ENCODE measurements around the gene MEPCE. TPM values are rescaled to one million over a fixed set of nuclear protein-coding genes. Genes with fewer than 3 reads are reported as not detected.
A peak's percentile ranks its signal among the peaks of the same experiment; 100 is the strongest.

MEPCE gene
- total and polyA plus RNA-seq, 9 of the 15 experiments (the other 6 are each of a cell fraction or from before 2014, with no cell fraction given), result 10.9 to 76.3 (median 44.1) TPM

GRCh38 chr7:100429637-100430492 is at the start of gene MEPCE (continued):
- TF ChIP-seq JUN (IDR thresholded peaks at IDR 0.05; ENCODE audit: borderline replicate concordance, low read depth, low read length), result no peak
- no peak for TF ChIP-seq JUN (CRISPR knock-in tag; IDR thresholded peaks at IDR 0.05; ENCODE audit: borderline replicate concordance)
- no peak for TF ChIP-seq BRCA1 (IDR thresholded peaks at IDR 0.05)
- no peak for TF ChIP-seq BRCA1 (CRISPR knock-in tag; IDR thresholded peaks at IDR 0.05)
- peak in 1 of 2 experiments; percentile 61; a peak in 1 of 4 replicates for TF ChIP-seq FOXA3 (CRISPR knock-in tag; conservative IDR thresholded peaks at IDR 0.05 in 1 of 2, IDR thresholded peaks at IDR 0.05 in 1 of 2)
- TF ChIP-seq CBX1 (IDR thresholded peaks at IDR 0.05; ENCODE audit: low read depth), result peak; percentile 78; the same call in 1 of the 2 replicates
- TF ChIP-seq MAZ (CRISPR knock-in tag; conservative IDR thresholded peaks at IDR 0.05 in 1 of 2, IDR thresholded peaks at IDR 0.05 in 1 of 2), result peak; percentile 76 to 88
- TF ChIP-seq, protein P1, sequence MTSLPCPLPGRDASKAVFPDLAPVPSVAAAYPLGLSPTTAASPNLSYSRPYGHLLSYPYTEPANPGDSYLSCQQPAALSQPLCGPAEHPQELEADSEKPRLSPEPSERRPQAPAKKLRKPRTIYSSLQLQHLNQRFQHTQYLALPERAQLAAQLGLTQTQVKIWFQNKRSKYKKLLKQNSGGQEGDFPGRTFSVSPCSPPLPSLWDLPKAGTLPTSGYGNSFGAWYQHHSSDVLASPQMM (CRISPR knock-in tag; IDR thresholded peaks at IDR 0.05), result no peak
- no peak for TF ChIP-seq ZNF778 (CRISPR knock-in tag; IDR thresholded peaks at IDR 0.05)
- TF ChIP-seq POLR2A (conservative IDR thresholded peaks at IDR 0.05), result peak; percentile 75
- no peak; the same call in 1 of the 2 replicates for TF ChIP-seq SFPQ (IDR thresholded peaks at IDR 0.05; ENCODE audit: low read depth, low read length)
- peak; percentile 23 to 70; a peak in 2 of 4 replicates for TF ChIP-seq NONO (IDR thresholded peaks at IDR 0.05; ENCODE audit: low read depth in 2 of 2, low read length in 1 of 2)
- peak; percentile 29 for TF ChIP-seq ETS2 (tag; IDR thresholded peaks at IDR 0.05; ENCODE audit: borderline replicate concordance, poor library complexity, severe bottlenecking)
- TF ChIP-seq, protein P2, sequence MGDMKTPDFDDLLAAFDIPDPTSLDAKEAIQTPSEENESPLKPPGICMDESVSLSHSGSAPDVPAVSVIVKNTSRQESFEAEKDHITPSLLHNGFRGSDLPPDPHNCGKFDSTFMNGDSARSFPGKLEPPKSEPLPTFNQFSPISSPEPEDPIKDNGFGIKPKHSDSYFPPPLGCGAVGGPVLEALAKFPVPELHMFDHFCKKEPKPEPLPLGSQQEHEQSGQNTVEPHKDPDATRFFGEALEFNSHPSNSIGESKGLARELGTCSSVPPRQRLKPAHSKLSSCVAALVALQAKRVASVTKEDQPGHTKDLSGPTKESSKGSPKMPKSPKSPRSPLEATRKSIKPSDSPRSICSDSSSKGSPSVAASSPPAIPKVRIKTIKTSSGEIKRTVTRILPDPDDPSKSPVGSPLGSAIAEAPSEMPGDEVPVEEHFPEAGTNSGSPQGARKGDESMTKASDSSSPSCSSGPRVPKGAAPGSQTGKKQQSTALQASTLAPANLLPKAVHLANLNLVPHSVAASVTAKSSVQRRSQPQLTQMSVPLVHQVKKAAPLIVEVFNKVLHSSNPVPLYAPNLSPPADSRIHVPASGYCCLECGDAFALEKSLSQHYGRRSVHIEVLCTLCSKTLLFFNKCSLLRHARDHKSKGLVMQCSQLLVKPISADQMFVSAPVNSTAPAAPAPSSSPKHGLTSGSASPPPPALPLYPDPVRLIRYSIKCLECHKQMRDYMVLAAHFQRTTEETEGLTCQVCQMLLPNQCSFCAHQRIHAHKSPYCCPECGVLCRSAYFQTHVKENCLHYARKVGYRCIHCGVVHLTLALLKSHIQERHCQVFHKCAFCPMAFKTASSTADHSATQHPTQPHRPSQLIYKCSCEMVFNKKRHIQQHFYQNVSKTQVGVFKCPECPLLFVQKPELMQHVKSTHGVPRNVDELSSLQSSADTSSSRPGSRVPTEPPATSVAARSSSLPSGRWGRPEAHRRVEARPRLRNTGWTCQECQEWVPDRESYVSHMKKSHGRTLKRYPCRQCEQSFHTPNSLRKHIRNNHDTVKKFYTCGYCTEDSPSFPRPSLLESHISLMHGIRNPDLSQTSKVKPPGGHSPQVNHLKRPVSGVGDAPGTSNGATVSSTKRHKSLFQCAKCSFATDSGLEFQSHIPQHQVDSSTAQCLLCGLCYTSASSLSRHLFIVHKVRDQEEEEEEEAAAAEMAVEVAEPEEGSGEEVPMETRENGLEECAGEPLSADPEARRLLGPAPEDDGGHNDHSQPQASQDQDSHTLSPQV (IDR thresholded peaks at IDR 0.05), result no peak
- TF ChIP-seq CEBPB (tag; IDR thresholded peaks at IDR 0.05), result no peak
- peak; percentile 22; the same call in 1 of the 2 replicates for TF ChIP-seq CBFA2T3 (IDR thresholded peaks at IDR 0.05)
- peak; percentile 65 for TF ChIP-seq TAF1 (IDR thresholded peaks at IDR 0.05; ENCODE audit: control insufficient read depth, extremely low read depth, insufficient read depth, low read length, severe bottlenecking)
- no peak for TF ChIP-seq ZNF75A (CRISPR knock-in tag; IDR thresholded peaks at IDR 0.05)
- no peak for TF ChIP-seq ZNF785 (CRISPR knock-in tag; IDR thresholded peaks at IDR 0.05)
- TF ChIP-seq COPS2 (conservative IDR thresholded peaks at IDR 0.05), result no peak
- no peak for TF ChIP-seq KLF13 (tag; IDR thresholded peaks at IDR 0.05; ENCODE audit: borderline replicate concordance, low read depth)
- no peak for TF ChIP-seq PHB2 (IDR thresholded peaks at IDR 0.05; ENCODE audit: low read depth)
